Measurements from ENCODE around the gene PACSIN3. TPM values are rescaled to one million over a fixed set of nuclear protein-coding genes. Genes with fewer than 3 reads are reported as not detected.
"Not testable (repeated sequence)": the region's sequence is repeated elsewhere in the genome, so short reads cannot be mapped to it uniquely, and the experiment has no call there.

PACSIN3 gene
- total RNA-seq, 1 donor from 2014 or later: 56.4 TPM

DNA sequence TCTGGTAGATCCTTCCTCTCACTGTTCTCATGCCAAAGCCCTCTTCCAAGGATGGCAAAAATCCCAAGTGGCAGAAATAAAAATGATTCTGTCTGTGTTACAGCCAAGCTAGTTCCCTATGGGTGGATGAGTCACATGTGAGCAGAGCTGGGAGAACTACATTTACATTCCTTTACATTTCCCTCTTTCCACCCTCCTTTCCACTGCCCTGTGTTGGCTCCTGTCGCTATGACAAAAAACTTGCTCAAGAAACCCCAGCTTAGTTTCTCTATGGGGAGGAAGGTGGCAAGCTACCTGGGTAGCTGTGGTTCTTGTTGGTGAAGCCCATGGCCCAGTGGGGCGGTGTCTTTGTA, 18.4 kb upstream of the PACSIN3 start:
- no peaks in the 10 kb centered on the region for H3K4me1 Mint-ChIP-seq
- H3K4me3 Mint-ChIP-seq: no peak overlapping the region
- H3K9me3 Mint-ChIP-seq: no peaks in the 10 kb centered on the region
- TF ChIP-seq, protein P1, sequence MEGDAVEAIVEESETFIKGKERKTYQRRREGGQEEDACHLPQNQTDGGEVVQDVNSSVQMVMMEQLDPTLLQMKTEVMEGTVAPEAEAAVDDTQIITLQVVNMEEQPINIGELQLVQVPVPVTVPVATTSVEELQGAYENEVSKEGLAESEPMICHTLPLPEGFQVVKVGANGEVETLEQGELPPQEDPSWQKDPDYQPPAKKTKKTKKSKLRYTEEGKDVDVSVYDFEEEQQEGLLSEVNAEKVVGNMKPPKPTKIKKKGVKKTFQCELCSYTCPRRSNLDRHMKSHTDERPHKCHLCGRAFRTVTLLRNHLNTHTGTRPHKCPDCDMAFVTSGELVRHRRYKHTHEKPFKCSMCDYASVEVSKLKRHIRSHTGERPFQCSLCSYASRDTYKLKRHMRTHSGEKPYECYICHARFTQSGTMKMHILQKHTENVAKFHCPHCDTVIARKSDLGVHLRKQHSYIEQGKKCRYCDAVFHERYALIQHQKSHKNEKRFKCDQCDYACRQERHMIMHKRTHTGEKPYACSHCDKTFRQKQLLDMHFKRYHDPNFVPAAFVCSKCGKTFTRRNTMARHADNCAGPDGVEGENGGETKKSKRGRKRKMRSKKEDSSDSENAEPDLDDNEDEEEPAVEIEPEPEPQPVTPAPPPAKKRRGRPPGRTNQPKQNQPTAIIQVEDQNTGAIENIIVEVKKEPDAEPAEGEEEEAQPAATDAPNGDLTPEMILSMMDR (conservative IDR thresholded peaks at IDR 0.05): no peak
- no peaks in the 10 kb centered on the region for H3K36me3 Mint-ChIP-seq (ENCODE audit: low read depth)
- no peak for DNase-seq (ENCODE audit: low read depth, low spot score)
- no peak overlapping the region for H3K27ac Mint-ChIP-seq (ENCODE audit: unreplicated experiment)
- H3K27me3 Mint-ChIP-seq (ENCODE audit: low read depth): peaks cover 30% of the 10 kb centered on the region

DNA sequence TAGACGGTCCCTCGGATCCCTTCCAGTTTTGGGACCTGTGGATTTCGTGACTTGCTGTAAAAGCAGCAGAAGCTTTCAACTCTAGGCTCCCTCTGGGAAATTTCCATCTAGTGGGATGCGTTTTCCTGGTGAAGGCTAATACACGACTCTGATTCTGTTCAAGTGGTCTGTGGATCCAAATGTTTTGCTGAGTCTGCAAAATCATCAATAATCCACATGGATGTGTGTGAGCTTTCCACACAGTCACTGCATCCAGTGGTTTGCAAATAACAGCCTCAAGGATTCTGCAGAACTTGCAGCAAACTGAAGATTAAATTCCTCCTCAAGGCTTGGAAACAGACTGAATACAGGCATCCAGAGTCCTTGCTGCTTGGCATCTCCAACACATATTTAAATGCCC, 16.3 kb upstream of the PACSIN3 start:
- no peak for DNase-seq (ENCODE audit: low read depth, low spot score)
- H3K9me3 Mint-ChIP-seq: no peaks in the 10 kb centered on the region
- H3K4me3 Mint-ChIP-seq: no peak overlapping the region
- peaks cover 43% of the 10 kb centered on the region for H3K27me3 Mint-ChIP-seq (ENCODE audit: low read depth)
- H3K27ac Mint-ChIP-seq (ENCODE audit: unreplicated experiment): no peak overlapping the region
- no peaks in the 10 kb centered on the region for H3K36me3 Mint-ChIP-seq (ENCODE audit: low read depth)
- TF ChIP-seq, protein P1 (conservative IDR thresholded peaks at IDR 0.05): no peak
- peaks cover 9% of the 10 kb centered on the region for H3K4me1 Mint-ChIP-seq

DNA sequence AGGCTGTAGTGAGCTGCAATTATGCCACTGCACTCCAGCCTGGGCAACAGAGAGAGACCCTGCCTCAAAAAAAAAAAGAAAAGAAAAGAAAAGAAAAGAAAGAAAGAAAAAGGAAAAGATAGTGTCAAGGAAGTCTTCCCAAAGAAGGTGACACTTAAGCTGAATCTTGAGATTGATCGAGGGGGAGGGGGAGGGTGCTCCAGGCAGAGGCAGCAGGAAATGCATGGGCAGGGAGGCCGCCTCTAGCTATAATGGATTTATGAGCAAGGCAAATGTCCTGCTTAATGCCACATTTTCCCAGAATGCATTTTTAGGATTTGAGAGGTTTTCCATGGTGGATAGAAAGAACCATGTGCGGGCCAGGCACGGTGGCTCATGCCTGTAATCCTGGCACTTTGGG, 14.8 kb upstream of the PACSIN3 start:
- H3K27ac Mint-ChIP-seq (ENCODE audit: unreplicated experiment): no peak overlapping the region
- no peaks in the 10 kb centered on the region for H3K36me3 Mint-ChIP-seq (ENCODE audit: low read depth)
- no peaks in the 10 kb centered on the region for H3K9me3 Mint-ChIP-seq
- H3K4me3 Mint-ChIP-seq: no peak overlapping the region
- DNase-seq (ENCODE audit: low read depth, low spot score): no peak
- peaks cover 47% of the 10 kb centered on the region for H3K27me3 Mint-ChIP-seq (ENCODE audit: low read depth)
- TF ChIP-seq, protein P1 (conservative IDR thresholded peaks at IDR 0.05): no peak
- peaks cover 9% of the 10 kb centered on the region for H3K4me1 Mint-ChIP-seq

DNA sequence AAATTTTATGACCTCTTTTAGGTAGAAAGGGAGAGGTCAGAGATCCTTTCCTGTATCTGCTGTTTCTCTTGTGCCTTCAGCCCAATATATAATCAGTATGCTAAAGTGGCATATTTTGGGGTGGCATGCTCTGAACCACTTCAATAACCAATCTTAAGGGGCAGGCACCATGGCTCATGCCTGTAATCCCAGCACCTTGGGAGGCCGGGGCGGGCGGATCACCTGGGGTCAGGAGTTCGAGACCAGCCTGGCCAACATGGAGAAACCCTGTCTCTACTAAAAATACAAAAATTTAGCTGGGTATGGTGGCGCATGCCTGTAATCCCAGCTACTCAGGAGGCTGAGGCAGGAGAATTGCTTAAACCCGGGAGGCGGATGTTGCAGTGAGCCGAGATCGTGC, 11.9 kb upstream of the PACSIN3 start:
- not testable (repeated sequence) for H3K36me3 Mint-ChIP-seq (ENCODE audit: low read depth); H3K9me3 Mint-ChIP-seq; H3K4me3 Mint-ChIP-seq; DNase-seq (ENCODE audit: low read depth, low spot score); H3K27ac Mint-ChIP-seq (ENCODE audit: unreplicated experiment)
- Mint-ChIP-seq H3K27me3 (ENCODE audit: low read depth) (peaks cover 59% of the 10 kb centered on the region), H3K4me1 (peaks cover 33% of the 10 kb centered on the region)

DNA sequence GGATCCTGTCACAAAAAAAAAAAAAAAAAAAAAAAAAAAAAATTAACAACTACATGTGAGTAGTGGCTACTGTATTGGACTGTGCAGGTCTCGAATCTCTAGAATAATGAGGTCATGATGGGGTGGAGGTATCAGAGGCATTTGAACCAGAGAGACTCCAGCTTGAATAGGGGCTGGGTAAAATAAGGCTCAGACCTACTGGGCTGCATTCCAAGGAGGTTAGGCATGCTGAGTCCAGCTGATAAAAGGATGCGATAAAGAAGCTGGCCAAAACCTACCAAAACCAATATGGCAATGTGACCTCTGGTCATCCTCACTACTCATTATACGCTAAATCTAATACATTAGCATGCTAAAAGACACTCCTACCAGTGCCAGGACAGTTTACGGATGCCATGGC, 5.9 kb upstream of the PACSIN3 start:
- no peak overlapping the region for H3K27ac Mint-ChIP-seq (ENCODE audit: unreplicated experiment)
- TF ChIP-seq, protein P1 (conservative IDR thresholded peaks at IDR 0.05): no peak
- DNase-seq (ENCODE audit: low read depth, low spot score): no peak
- H3K36me3 Mint-ChIP-seq (ENCODE audit: low read depth): no peaks in the 10 kb centered on the region
- no peak overlapping the region for H3K4me3 Mint-ChIP-seq
- no peaks in the 10 kb centered on the region for H3K9me3 Mint-ChIP-seq
- peaks cover 44% of the 10 kb centered on the region for H3K4me1 Mint-ChIP-seq
- peaks cover 77% of the 10 kb centered on the region for H3K27me3 Mint-ChIP-seq (ENCODE audit: low read depth)

DNA sequence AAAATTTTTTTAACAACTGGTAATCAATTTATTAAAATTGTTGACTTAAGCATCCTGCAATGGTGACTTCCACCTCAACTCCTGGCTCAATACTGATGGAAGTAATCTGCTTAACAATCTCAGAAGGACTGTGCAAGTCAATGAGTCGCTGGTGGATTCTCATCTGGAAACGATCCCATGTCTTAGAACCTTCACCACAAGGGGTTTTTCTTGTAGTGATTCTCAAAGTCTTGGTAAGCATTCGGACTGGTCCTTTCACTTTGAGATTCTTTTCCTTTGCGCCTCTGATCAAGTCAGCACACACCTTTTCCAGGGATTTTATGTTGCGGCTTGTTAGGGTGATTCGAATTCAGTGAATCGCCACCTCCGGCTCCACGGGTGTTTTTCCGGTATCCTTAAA, 4.9 kb upstream of the PACSIN3 start:
- Mint-ChIP-seq H3K27me3 (ENCODE audit: low read depth) (peaks cover 76% of the 10 kb centered on the region), H3K4me1 (peaks cover 44% of the 10 kb centered on the region)
- not testable (repeated sequence) for DNase-seq (ENCODE audit: low read depth, low spot score); H3K27ac Mint-ChIP-seq (ENCODE audit: unreplicated experiment); H3K4me3 Mint-ChIP-seq; H3K9me3 Mint-ChIP-seq; H3K36me3 Mint-ChIP-seq (ENCODE audit: low read depth)

All from neural crest cell (in vitro differentiated cells).